WTC11 (cell line): ENCODE data around the gene GH2. TPM values are rescaled to one million over a fixed set of nuclear protein-coding genes. Genes with fewer than 3 reads are reported as not detected.

Experiments
- E2F4 ChIP-seq: sonication (generic); formaldehyde crosslinking; IDR thresholded peaks from 2 replicates; pipeline ENCODE4 v1.8.1; 2022; ENCODE audit warnings: low read depth, mild to moderate bottlenecking, moderate library complexity, missing genetic modification reagents, borderline replicate concordance
- ETV6 ChIP-seq: sonication (generic); formaldehyde crosslinking; IDR thresholded peaks from 2 replicates; pipeline ENCODE4 v1.8.1; 2022; ENCODE audit warnings: mild to moderate bottlenecking, missing genetic modification reagents
- FOXJ3 ChIP-seq: sonication (generic); formaldehyde crosslinking; IDR thresholded peaks from 2 replicates; pipeline ENCODE4 v1.9.0; 2021; ENCODE audit warnings: missing genetic modification reagents, mild to moderate bottlenecking, borderline replicate concordance
- FOXK1 ChIP-seq: sonication (generic); formaldehyde crosslinking; IDR thresholded peaks from 2 replicates; pipeline ENCODE4 v1.8.0; 2022; ENCODE audit warnings: mild to moderate bottlenecking, moderate library complexity, missing genetic modification reagents
- FOXP1 ChIP-seq: sonication (generic); formaldehyde crosslinking; IDR thresholded peaks from 2 replicates; pipeline ENCODE4 v1.8.0; 2022; ENCODE audit warnings: missing genetic modification reagents, mild to moderate bottlenecking, moderate library complexity, borderline replicate concordance
- IRF2 ChIP-seq: sonication (generic); formaldehyde crosslinking; IDR thresholded peaks from 2 replicates; pipeline ENCODE4 v1.8.0; 2022; ENCODE audit warnings: low read depth, missing genetic modification reagents, borderline replicate concordance
- MYBL2 ChIP-seq: sonication (generic); formaldehyde crosslinking; IDR thresholded peaks from 2 replicates; pipeline ENCODE4 v1.8.1; 2023; ENCODE audit warnings: mild to moderate bottlenecking, moderate library complexity, missing genetic modification reagents
- NFYB ChIP-seq: sonication (generic); formaldehyde crosslinking; conservative IDR thresholded peaks from 2 replicates; pipeline ENCODE4 v1.8.0; 2022; ENCODE audit warnings: low read depth, missing genetic modification reagents
- PREB ChIP-seq: sonication (generic); formaldehyde crosslinking; IDR thresholded peaks from 2 replicates; pipeline ENCODE4 v1.8.1; 2022; ENCODE audit warnings: mild to moderate bottlenecking, missing genetic modification reagents, moderate library complexity, borderline replicate concordance
- RELA ChIP-seq: sonication (generic); formaldehyde crosslinking; IDR thresholded peaks from 2 replicates; pipeline ENCODE4 v1.8.1; 2022; ENCODE audit warnings: missing genetic modification reagents, mild to moderate bottlenecking, borderline replicate concordance
- SMAD3 ChIP-seq: sonication (generic); formaldehyde crosslinking; IDR thresholded peaks from 2 replicates; pipeline ENCODE4 v1.8.0; 2022; ENCODE audit warnings: missing genetic modification reagents, mild to moderate bottlenecking, borderline replicate concordance
- SOX15 ChIP-seq: fragments of 250-450 bp; sonication (Bioruptor Pico); IDR thresholded peaks from 2 replicates; pipeline ENCODE4 v1.9.0; 2021; ENCODE audit warnings: mild to moderate bottlenecking
- SP1 ChIP-seq: sonication (generic); formaldehyde crosslinking; conservative IDR thresholded peaks from 2 replicates; pipeline ENCODE4 v1.8.1; 2022; ENCODE audit warnings: missing genetic modification reagents
- STAT6 ChIP-seq: sonication (generic); formaldehyde crosslinking; conservative IDR thresholded peaks from 2 replicates; pipeline ENCODE4 v1.8.1; 2023; ENCODE audit warnings: mild to moderate bottlenecking, low read depth, missing genetic modification reagents, moderate library complexity
- TEAD4 ChIP-seq: sonication (generic); formaldehyde crosslinking; IDR thresholded peaks from 2 replicates; pipeline ENCODE4 v1.8.0; 2022; ENCODE audit warnings: mild to moderate bottlenecking, missing genetic modification reagents
- ZMAT4 ChIP-seq: fragments of 250-450 bp; sonication (Bioruptor Pico); IDR thresholded peaks from 2 replicates; pipeline ENCODE4 v1.9.0; 2021; ENCODE audit warnings: mild to moderate bottlenecking
- ZNF138 ChIP-seq: sonication (generic); formaldehyde crosslinking; conservative IDR thresholded peaks from 2 replicates; pipeline ENCODE4 v1.8.1; 2022; ENCODE audit warnings: mild to moderate bottlenecking, moderate library complexity, missing genetic modification reagents
- ZNF219 ChIP-seq: sonication (generic); formaldehyde crosslinking; IDR thresholded peaks from 2 replicates; pipeline ENCODE4 v1.8.0; 2023; ENCODE audit warnings: missing genetic modification reagents, mild to moderate bottlenecking, borderline replicate concordance
- ZNF232 ChIP-seq: sonication (generic); formaldehyde crosslinking; IDR thresholded peaks from 2 replicates; pipeline ENCODE4 v1.8.0; 2022; ENCODE audit warnings: mild to moderate bottlenecking, missing genetic modification reagents
- ZNF263 ChIP-seq: sonication (generic); formaldehyde crosslinking; IDR thresholded peaks from 2 replicates; pipeline ENCODE4 v1.8.1; 2022; ENCODE audit warnings: low read depth, mild to moderate bottlenecking, moderate library complexity, missing genetic modification reagents
- ZNF396 ChIP-seq: fragments of 250-450 bp; sonication (Bioruptor Pico); IDR thresholded peaks from 2 replicates; pipeline ENCODE4 v1.8.0; 2021; ENCODE audit warnings: mild to moderate bottlenecking, moderate library complexity, borderline replicate concordance
- total RNA-seq: library from RNA; stranded (reverse); gene quantifications from 3 replicates; pipeline ENCODE4 v1.2.3, GENCODE V29; 2021
- TF ChIP-seq, protein P1 (sequence below): sonication (generic); formaldehyde crosslinking; IDR thresholded peaks from 2 replicates; pipeline ENCODE4 v1.8.1; 2023; ENCODE audit warnings: mild to moderate bottlenecking, missing genetic modification reagents
- TF ChIP-seq, protein P2 (sequence below): sonication (generic); formaldehyde crosslinking; conservative IDR thresholded peaks from 2 replicates; pipeline ENCODE4 v1.8.1; 2022; ENCODE audit warnings: mild to moderate bottlenecking, missing genetic modification reagents
- TF ChIP-seq, protein P3 (sequence below): sonication (generic); formaldehyde crosslinking; IDR thresholded peaks from 2 replicates; pipeline ENCODE4 v1.8.1; 2023; ENCODE audit warnings: mild to moderate bottlenecking, missing genetic modification reagents, moderate library complexity
- TF ChIP-seq, protein P4 (sequence below): sonication (generic); formaldehyde crosslinking; IDR thresholded peaks from 2 replicates; pipeline ENCODE4 v1.8.0; 2023; ENCODE audit warnings: missing genetic modification reagents, mild to moderate bottlenecking, borderline replicate concordance

Gene GH2
- total RNA-seq, 1 experiment from 2014 or later = 0.35 TPM

DNA sequence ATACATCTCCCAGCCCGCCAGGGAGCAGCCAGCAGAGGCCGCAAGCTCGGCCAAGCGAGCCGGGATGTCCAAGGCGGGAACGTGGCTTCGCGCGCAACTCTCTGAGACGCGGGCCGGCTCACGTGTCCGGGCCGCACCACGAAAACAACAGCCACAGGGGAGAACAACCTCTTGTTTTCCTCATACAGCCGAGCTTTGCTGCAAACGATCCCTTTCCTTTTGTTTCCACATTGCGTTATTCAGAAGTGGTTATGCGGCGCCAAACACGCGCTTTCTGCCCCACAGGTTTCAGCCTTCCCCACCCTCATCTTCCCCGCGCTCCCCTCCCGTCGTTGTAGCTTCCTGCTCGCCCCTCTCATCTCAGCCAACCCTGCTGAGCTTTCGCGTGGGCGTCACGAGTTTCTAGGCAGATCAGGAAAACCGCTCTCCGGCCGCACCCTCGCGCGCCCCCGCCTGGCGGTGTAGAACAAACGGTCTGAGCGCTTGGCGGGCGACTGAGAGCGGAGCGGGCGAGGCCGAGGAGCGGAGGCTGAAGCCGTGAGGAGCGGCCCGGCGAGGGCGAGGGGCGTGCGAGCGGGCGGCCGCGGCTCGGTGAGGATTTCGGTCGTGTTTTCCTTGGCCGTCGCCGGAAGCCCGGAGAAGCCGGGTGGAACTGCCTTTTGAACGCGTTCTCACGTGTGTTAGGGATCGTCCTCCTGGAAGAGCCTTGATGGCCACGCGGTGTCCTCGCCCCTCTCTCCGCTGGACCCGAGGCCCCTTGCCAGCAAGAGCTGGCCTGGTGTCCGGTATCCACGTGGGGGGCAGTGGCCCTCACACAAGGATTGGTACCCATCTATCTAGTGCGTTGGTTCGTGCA is 32.7 kb downstream of the GH2 start (continued):
- TF ChIP-seq ZMAT4 (CRISPR knock-in tag) = no peak
- TF ChIP-seq RELA (CRISPR knock-in tag) = peak; percentile 16; the same call in 1 of the 2 replicates
- TF ChIP-seq FOXJ3 (CRISPR knock-in tag) = no peak; the same call in 1 of the 2 replicates
- no peak for TF ChIP-seq TEAD4 (CRISPR knock-in tag)
- TF ChIP-seq NFYB (CRISPR knock-in tag) = peak; percentile 63
- peak; percentile 90; the same call in 1 of the 2 replicates for TF ChIP-seq ZNF232 (CRISPR knock-in tag)
- TF ChIP-seq ZNF219 = no peak; the same call in 1 of the 2 replicates
- TF ChIP-seq E2F4 (CRISPR knock-in tag) = peak; percentile 93
- no peak; the same call in 1 of the 2 replicates for TF ChIP-seq SMAD3 (CRISPR knock-in tag)
- peak; percentile 90 for TF ChIP-seq ETV6 (CRISPR knock-in tag)
- TF ChIP-seq ZNF263 (CRISPR knock-in tag) = 0 out of 2 replicates have a peak, but pooled peaks have one; percentile 4
- 0 out of 2 replicates have a peak, but pooled peaks have one; percentile 12 for TF ChIP-seq PREB
- TF ChIP-seq MYBL2 (CRISPR knock-in tag) = peak; percentile 87
- TF ChIP-seq, protein P1, sequence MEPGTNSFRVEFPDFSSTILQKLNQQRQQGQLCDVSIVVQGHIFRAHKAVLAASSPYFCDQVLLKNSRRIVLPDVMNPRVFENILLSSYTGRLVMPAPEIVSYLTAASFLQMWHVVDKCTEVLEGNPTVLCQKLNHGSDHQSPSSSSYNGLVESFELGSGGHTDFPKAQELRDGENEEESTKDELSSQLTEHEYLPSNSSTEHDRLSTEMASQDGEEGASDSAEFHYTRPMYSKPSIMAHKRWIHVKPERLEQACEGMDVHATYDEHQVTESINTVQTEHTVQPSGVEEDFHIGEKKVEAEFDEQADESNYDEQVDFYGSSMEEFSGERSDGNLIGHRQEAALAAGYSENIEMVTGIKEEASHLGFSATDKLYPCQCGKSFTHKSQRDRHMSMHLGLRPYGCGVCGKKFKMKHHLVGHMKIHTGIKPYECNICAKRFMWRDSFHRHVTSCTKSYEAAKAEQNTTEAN (CRISPR knock-in tag) = peak; percentile 86
- peak; percentile 70; the same call in 1 of the 2 replicates for TF ChIP-seq SP1
- TF ChIP-seq, protein P2, sequence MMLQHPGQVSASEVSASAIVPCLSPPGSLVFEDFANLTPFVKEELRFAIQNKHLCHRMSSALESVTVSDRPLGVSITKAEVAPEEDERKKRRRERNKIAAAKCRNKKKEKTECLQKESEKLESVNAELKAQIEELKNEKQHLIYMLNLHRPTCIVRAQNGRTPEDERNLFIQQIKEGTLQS (CRISPR knock-in tag) = 0 out of 2 replicates have a peak, but pooled peaks have one; percentile 54
- no peak for TF ChIP-seq SOX15 (CRISPR knock-in tag)
- TF ChIP-seq, protein P3, sequence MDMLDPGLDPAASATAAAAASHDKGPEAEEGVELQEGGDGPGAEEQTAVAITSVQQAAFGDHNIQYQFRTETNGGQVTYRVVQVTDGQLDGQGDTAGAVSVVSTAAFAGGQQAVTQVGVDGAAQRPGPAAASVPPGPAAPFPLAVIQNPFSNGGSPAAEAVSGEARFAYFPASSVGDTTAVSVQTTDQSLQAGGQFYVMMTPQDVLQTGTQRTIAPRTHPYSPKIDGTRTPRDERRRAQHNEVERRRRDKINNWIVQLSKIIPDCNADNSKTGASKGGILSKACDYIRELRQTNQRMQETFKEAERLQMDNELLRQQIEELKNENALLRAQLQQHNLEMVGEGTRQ (CRISPR knock-in tag) = peak; percentile 94
- TF ChIP-seq, protein P4, sequence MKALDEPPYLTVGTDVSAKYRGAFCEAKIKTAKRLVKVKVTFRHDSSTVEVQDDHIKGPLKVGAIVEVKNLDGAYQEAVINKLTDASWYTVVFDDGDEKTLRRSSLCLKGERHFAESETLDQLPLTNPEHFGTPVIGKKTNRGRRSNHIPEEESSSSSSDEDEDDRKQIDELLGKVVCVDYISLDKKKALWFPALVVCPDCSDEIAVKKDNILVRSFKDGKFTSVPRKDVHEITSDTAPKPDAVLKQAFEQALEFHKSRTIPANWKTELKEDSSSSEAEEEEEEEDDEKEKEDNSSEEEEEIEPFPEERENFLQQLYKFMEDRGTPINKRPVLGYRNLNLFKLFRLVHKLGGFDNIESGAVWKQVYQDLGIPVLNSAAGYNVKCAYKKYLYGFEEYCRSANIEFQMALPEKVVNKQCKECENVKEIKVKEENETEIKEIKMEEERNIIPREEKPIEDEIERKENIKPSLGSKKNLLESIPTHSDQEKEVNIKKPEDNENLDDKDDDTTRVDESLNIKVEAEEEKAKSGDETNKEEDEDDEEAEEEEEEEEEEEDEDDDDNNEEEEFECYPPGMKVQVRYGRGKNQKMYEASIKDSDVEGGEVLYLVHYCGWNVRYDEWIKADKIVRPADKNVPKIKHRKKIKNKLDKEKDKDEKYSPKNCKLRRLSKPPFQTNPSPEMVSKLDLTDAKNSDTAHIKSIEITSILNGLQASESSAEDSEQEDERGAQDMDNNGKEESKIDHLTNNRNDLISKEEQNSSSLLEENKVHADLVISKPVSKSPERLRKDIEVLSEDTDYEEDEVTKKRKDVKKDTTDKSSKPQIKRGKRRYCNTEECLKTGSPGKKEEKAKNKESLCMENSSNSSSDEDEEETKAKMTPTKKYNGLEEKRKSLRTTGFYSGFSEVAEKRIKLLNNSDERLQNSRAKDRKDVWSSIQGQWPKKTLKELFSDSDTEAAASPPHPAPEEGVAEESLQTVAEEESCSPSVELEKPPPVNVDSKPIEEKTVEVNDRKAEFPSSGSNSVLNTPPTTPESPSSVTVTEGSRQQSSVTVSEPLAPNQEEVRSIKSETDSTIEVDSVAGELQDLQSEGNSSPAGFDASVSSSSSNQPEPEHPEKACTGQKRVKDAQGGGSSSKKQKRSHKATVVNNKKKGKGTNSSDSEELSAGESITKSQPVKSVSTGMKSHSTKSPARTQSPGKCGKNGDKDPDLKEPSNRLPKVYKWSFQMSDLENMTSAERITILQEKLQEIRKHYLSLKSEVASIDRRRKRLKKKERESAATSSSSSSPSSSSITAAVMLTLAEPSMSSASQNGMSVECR (CRISPR knock-in tag) = peak; percentile 32; the same call in 1 of the 2 replicates
- TF ChIP-seq FOXP1 (CRISPR knock-in tag) = peak; percentile 96
- no peak for TF ChIP-seq ZNF396 (CRISPR knock-in tag)
- peak; percentile 90 for TF ChIP-seq FOXK1
- TF ChIP-seq STAT6 (CRISPR knock-in tag) = no peak
- 0 out of 2 replicates have a peak, but pooled peaks have one; percentile 85 for TF ChIP-seq IRF2 (CRISPR knock-in tag)
- TF ChIP-seq ZNF138 = peak; percentile 82
